ENCODE results near the gene DIAPH2.

The DIAPH2 gene

GRCh38 chrX:96929036-96929435 lies 244.4 kb downstream of the DIAPH2 start:
- no peak for DNase-seq (ENCODE audit: low read depth in 2 of 2, low spot score in 1 of 2)

- DNase-seq (ENCODE audit: low read depth in 2 of 2, low spot score in 1 of 2) = no peak
Observed at GRCh38 chrX:96957718-96958117, 273.1 kb downstream of the DIAPH2 start.

- DNase-seq (ENCODE audit: low read depth in 2 of 2, low spot score in 1 of 2) = no peak
Observed at GRCh38 chrX:96971812-96972211, 287.2 kb downstream of the DIAPH2 start.

GRCh38 chrX:96978906-96979305 lies 294.3 kb downstream of the DIAPH2 start:
- no peak for DNase-seq (ENCODE audit: low read depth in 2 of 2, low spot score in 1 of 2)

- DNase-seq (ENCODE audit: low read depth in 2 of 2, low spot score in 1 of 2) = no peak
Observed at GRCh38 chrX:96979766-96980165, 295.1 kb downstream of the DIAPH2 start.

- no peak for DNase-seq (ENCODE audit: low read depth in 2 of 2, low spot score in 1 of 2)
Observed at GRCh38 chrX:96982161-96982560, 297.5 kb downstream of the DIAPH2 start.

GRCh38 chrX:96984538-96984937 lies 299.9 kb downstream of the DIAPH2 start:
- DNase-seq (ENCODE audit: low read depth in 2 of 2, low spot score in 1 of 2) = no peak

GRCh38 chrX:96985046-96985445 lies 300.4 kb downstream of the DIAPH2 start:
- no peak for DNase-seq (ENCODE audit: low read depth in 2 of 2, low spot score in 1 of 2)

GRCh38 chrX:96987228-96987627 lies 302.6 kb downstream of the DIAPH2 start:
- DNase-seq (ENCODE audit: low read depth in 2 of 2, low spot score in 1 of 2) = no peak

GRCh38 chrX:96989830-96990571 lies 305.4 kb downstream of the DIAPH2 start:
- DNase-seq (ENCODE audit: low read depth in 2 of 2, low spot score in 1 of 2) = no peak

- no peak for DNase-seq (ENCODE audit: low read depth in 2 of 2, low spot score in 1 of 2)
Observed at GRCh38 chrX:96994093-96994492, 309.5 kb downstream of the DIAPH2 start.

GRCh38 chrX:96997196-96997595 lies 312.6 kb downstream of the DIAPH2 start:
- no peak for DNase-seq (ENCODE audit: low read depth in 2 of 2, low spot score in 1 of 2)

- no peak for DNase-seq (ENCODE audit: low read depth in 2 of 2, low spot score in 1 of 2)
Observed at GRCh38 chrX:97000682-97001368, 316.2 kb downstream of the DIAPH2 start.

GRCh38 chrX:97006167-97006566 lies 321.5 kb downstream of the DIAPH2 start:
- DNase-seq (ENCODE audit: low read depth in 2 of 2, low spot score in 1 of 2) = no peak

GRCh38 chrX:97009391-97009790 lies 324.7 kb downstream of the DIAPH2 start:
- no peak for DNase-seq (ENCODE audit: low read depth in 2 of 2, low spot score in 1 of 2)

- DNase-seq (ENCODE audit: low read depth in 2 of 2, low spot score in 1 of 2) = no peak
Observed at GRCh38 chrX:97011540-97011939, 326.9 kb downstream of the DIAPH2 start.

- no peak for DNase-seq (ENCODE audit: low read depth in 2 of 2, low spot score in 1 of 2)
Observed at GRCh38 chrX:97016106-97016505, 331.5 kb downstream of the DIAPH2 start.

- DNase-seq (ENCODE audit: low read depth in 2 of 2, low spot score in 1 of 2) = no peak
Observed at GRCh38 chrX:97021680-97022079, 337.0 kb downstream of the DIAPH2 start.

GRCh38 chrX:97026406-97026805 lies 341.8 kb downstream of the DIAPH2 start:
- DNase-seq (ENCODE audit: low read depth in 2 of 2, low spot score in 1 of 2) = no peak

- DNase-seq (ENCODE audit: low read depth in 2 of 2, low spot score in 1 of 2) = no peak
Observed at GRCh38 chrX:97027384-97027922, 342.8 kb downstream of the DIAPH2 start.

GRCh38 chrX:97030463-97030862 lies 345.8 kb downstream of the DIAPH2 start:
- no peak for DNase-seq (ENCODE audit: low read depth in 2 of 2, low spot score in 1 of 2)

GRCh38 chrX:97030947-97031346 lies 346.3 kb downstream of the DIAPH2 start:
- no peak for DNase-seq (ENCODE audit: low read depth in 2 of 2, low spot score in 1 of 2)
